Measurements from ENCODE around the gene FBL. TPM values are rescaled to one million over a fixed set of nuclear protein-coding genes. Genes with fewer than 3 reads are reported as not detected.

The FBL gene
- total RNA-seq, 1 donor from 2014 or later = 378 TPM

DNA sequence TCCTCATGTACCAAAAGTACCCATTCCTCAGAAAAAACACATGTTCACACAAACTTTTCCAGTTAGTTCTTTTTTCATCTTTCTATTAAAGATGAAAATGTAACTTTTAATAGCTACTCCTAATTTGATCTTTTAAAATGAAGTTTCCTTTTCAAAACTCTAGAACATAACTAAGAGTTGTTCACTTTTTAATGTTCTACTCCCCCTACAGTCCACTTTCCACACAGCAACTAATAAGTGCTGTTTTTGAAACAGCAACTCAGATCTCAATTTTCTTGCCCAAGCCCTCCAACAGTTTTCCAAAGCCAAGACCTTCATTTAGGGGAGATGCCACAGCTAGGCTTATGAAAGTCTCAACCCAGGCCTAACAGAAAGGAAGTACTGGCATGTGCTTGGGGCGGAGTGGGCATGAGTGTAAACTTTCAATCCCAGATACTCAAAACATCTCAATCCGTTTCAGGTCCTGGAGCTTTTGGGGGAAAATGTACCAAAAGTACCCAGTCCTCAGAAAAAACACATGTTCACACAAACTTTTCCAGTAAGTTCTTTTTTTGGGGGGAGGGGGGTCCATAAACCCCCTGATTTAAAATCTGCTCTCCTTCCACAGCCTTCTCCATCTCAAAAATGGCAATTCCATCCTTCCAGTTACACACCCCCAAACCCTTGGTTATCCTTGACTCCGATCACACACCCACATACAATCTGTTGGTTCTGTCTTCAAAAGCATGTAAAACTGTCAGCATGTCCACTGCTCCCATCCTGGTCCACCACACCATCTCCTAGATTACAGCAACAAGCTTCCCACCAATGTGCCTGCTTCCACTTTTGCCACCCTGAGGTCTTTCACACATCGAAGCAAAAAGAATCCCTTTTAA is 2.0 kb downstream of the FBL start:
- DNase-seq (ENCODE audit: low read depth, low spot score) = no peak

DNA sequence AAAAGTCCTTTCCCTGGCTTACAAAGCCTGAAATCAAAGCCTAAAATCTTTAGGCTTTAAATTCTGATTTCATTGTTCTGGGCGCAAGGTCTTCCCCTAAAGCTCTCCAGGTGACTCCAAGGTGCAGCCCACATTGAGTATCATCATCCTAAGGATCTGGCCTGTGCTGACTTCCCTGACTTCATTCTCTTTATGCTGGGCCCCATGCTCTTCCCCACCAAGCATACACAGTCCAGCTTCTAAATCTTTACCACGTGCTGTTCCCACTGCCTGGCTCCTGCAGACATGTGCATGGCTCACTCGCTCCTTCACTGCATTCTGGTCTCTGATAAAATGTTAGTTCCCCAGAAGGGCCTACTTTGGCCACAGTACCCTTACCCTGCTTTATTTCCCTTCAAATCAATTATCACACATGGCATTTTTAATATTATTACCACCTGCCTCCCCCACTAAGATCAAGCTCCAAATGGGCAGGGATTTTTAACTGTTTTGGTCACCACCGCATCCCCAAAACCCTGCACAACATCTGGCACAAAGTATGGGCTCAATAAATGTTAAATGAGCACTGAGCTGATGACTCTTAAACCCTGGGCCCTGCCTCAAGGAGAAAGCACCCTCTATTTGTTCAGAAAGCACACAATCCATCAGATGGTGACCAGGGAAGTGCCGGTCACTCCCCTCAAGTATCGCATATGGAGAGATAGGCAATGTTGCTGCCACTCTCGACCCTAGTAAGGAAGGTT is 3.3 kb downstream of the FBL start:
- DNase-seq (ENCODE audit: low read depth, low spot score) = no peak

DNA sequence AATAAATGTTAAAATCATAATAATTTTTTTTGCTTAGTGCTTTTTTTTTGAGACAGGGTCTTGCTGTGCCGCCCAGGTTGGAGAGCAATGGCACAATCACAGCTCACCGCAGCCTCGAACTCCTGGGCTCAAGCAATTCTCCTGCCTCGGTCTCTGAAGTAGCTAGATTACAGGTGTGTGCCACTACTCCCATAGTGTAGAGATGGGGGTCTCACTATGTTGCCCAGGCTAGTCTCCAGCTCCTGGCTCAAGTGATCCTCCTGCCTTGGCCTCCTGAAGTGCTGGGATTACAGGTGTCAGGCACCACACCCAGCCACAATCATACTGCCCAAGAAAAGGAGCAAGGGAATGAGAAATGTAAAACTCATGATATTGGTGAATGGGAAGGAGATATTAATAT is 5.1 kb downstream of the FBL start:
- DNase-seq (ENCODE audit: low read depth, low spot score) = no peak

DNA sequence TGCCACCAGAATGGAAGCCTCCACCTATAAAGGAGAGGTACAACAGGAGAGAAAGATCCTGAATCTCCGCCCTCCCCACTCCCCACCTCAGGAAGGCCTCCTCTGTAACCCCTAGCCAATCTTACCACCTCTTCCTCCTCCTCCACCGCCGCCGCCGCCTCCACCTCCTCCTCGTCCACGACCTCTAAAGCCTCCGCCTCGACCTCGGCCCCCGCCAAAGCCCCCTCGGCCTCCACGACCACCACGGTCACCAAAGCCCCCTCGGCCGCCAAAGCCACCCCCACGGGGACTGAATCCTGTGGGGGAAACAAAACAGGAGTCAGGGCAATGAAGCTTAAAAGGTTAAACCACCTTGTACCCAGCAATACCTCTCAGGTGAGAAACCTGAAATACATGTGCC is 5.7 kb downstream of the FBL start:
- no peak for DNase-seq (ENCODE audit: low read depth, low spot score)

DNA sequence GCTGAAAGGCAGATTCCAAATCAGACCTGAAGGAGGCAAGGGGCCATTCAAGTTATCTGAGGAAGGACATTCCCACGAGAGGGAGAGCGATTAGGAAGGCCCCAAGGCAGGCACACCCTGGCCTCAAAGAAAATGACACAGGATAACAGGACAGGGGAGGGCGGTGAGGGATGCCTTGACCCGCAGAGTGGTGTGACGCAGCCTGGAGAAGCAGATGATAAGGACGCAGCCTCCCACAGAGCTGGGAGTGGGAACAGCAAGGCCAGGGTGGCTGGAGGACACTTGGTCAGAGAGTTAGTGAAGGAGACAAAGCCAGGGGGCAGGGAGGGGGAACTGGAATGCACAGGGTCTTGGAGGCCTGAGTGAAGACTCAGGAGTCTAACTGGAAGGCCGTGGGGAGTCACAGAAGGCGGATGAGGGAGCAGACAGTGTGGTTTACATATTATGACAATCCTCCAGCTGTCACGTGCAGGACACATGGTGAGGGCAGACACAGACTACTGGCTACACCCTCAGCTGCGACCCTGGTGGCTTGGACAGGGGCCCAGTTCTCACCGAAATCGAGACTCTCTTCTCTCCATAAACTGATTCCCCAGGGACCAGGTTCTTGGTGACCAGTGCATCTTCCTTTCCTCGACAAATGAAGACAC is 6.4 kb downstream of the FBL start:
- no peak for DNase-seq (ENCODE audit: low read depth, low spot score)

DNA sequence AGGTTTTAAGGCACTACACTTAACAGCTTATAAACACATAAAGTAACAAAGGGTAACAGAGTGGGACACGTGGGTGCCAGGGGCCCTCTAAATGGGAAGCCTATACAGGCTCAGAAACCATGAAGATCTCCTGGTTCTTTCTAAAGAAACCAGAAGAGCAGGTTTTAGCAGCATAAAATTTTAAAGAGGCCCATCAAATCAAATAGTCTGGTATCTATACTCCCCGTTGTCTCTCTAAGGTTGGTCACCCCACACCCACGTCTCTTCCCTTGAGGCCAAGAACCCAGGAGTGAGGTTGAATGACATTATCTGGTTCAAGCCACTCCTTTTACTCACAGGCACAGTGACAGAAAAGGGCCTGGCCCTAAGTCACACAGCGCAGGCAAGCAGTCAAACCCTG is 7.6 kb downstream of the FBL start:
- no peak for DNase-seq (ENCODE audit: low read depth, low spot score)

DNA sequence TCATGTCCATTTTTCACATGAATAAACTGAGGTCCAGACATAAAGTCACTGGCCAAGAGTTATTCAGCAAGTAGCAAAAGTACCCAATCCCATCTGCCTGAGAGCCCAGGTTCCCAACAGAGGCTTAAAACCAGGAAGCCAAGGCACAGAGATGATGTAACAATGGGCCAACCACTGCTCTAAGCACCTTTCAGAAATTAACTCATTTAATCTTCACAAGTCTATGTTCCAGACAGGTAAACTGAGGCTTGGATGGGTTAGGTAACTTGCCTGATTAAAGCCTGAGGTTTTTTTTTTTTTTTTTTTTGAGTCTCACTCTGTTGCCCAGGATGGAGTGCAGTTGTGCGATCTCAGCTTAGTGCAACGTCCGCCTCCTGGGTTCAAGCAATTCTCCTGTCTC is 8.2 kb downstream of the FBL start:
- no peak for DNase-seq (ENCODE audit: low read depth, low spot score)

DNA sequence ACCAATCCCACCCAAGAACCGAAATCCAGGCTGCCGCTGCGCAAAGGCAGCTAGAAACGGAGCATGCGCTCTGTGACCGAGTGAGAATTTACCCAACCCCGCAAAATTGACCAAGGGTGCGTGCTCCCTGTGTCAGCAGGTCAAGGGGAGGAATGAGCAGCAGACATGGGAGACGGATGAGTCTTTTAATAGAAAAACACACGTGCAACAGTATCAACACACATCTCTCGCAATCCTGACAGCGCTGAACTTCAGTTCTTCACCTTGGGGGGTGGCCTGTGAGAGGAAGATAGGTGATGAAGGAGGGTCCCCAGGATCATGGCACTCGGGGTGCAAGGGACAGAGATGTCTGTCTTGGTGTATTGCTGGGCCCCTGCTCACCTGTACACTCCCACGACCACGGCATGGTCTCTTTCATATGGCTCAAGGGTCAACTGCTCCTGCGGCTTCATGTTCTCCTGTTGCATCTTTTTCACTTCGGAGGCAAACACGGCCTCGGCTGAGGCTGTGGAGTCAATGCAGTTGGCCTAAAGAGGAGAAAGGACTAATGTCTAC is 11.8 kb downstream of the FBL start:
- DNase-seq (ENCODE audit: low read depth, low spot score) = no peak

DNA sequence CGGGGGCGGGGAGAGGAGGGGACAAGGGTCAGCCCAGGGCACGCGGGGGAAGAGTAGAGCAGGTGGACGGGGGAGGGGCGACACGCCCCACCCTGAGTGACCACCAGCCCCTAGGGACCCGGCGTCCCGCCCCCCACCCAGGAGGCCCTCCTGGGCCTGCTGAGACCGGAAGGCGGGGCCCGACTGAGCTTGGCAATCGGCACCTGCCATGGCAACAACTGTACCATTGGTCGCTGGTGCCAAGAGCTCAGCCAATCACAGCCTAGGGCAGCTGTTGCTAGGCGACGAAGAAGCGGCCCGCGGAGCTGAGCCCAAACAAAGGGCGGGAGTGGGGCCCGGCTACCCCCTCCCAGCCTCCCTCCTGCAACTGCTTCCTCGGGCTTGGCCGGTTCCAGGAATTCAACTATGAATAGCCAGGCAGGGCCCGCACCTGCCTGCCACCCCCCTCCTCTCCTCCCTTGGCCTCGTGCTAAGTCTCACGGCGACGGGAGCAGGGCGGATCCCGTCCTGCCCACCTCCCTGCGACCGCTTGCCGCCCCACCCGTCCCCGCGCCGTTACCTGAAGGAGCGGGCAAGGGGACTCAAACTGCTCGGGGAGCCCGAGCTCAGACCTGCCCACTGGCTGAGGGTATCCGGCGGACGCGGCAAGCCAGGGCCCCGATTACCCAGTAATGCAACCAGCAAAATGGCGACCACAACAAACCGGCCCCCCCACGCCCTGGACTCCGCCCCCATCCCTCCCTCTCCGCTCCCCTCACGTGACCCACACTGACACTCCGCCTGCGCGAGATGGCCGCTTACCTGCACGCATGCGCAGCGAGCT is 12.5 kb downstream of the FBL start, which contains the start of gene DYRK1B:
Gene DYRK1B, minus strand, starts transcription at position 699 of the 823 bp plus-strand sequence. CDS start 2,295 bp downstream, outside the sequence.
- DNase-seq (ENCODE audit: low read depth, low spot score) = peak; percentile 89

DNA sequence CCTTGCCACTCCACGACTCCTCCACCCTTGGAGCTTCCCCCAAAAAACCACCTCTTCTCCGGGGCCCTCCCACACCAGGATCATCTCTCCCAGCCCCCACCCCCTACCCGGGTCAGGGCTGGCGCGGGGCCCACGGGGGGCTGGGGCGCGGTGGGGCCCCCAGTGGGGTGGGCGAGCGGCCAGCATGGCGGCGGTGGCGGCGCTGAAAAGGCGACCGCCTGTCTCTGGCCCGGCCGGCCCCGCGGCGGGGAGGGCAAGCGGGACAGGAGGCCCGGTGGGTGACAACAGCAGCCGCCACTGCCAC is 13.1 kb downstream of the FBL start:
- DNase-seq (ENCODE audit: low read depth, low spot score) = no peak

DNA sequence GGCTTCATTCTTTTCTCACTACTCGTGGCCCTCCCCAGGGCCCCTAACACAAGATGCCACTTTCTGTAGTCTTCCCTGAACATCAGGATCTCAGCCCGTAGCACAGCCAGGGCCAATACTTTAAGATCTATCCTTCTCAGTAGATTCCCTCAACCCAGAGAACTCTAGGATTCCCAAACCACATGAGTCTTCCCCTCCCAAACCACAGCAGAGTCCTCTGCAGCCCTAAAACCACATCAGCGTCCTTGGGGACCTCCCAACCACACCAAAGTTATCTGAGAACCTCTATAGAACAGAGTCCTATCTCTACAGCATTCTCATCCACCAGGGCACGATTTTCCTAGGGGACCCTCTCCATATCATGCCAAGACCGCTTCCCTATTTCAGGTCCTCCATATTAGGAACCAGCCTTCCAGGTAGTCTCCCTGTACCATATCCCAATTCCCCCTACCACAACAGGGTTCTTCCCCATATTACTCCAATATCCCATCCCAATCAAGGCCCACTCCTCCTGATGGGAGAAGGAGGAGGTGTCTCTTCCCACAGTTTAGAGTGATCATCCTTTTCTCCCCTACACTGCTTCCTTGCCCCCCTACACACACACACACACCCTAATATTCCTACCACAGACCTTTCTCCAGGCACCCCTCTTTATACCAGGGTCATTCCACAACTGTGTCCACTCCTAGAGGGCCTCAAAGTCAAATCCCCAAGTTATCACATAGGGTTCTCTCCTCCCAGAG is 13.7 kb downstream of the FBL start:
- no peak for DNase-seq (ENCODE audit: low read depth, low spot score)

DNA sequence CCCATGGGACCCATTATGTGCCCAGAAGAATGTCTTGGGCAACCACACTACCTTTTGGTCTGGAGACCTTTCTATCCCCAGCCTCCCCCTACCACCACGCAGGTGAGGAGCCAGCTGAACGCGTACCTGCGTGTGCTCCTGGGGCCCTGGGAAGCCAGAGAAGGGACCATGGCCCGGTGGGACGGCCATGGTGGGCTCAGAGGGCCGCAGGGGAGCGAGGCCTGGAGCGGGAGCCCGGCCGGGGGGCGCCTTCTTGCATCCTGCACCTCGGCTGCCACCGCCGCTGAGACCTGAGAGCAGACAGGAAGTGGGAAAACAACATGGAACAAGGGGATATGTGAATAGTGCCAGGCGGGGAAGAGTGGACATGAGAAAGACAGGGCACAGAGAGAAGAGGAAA is 14.5 kb downstream of the FBL start:
- no peak for DNase-seq (ENCODE audit: low read depth, low spot score)

DNA sequence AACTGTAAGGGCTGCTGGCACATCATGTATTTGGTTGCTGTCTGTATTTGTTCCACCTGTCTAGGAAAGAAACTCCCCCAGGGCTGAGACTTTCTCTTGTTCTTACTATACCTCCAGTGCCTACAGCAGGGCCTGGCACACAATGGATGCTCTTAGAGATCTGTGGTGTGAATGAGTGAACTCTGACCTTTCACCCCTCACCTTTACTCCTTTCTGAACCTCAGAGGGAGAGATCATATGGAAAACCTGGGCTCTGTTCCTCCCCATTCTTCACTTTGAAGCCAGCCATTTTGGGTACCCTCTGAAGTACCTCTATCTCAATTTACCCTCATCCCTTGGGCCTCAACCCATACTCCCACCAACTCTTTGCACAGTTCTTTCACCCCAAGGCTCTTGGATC is 15.3 kb downstream of the FBL start:
- DNase-seq (ENCODE audit: low read depth, low spot score) = no peak

DNA sequence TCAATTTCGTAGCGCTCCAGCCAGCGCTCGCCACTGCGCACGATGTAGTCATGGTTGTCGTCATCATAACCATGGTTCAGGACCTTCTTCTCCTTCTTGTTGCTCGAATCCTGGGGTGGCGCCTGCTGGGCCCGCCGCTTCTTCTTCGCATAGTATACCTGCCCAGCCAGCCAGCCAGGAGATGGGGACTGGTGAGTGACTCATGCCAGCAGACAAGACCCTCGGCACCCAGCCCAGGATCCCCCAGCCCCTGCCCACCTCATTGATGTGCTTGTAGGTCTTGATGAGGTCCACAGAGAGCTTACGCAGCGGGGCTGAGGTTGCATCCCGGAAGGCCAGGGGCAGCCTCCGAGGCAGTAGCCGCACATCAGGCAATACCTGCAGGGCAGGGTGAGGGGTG is 15.8 kb downstream of the FBL start:
- no peak for DNase-seq (ENCODE audit: low read depth, low spot score)

DNA sequence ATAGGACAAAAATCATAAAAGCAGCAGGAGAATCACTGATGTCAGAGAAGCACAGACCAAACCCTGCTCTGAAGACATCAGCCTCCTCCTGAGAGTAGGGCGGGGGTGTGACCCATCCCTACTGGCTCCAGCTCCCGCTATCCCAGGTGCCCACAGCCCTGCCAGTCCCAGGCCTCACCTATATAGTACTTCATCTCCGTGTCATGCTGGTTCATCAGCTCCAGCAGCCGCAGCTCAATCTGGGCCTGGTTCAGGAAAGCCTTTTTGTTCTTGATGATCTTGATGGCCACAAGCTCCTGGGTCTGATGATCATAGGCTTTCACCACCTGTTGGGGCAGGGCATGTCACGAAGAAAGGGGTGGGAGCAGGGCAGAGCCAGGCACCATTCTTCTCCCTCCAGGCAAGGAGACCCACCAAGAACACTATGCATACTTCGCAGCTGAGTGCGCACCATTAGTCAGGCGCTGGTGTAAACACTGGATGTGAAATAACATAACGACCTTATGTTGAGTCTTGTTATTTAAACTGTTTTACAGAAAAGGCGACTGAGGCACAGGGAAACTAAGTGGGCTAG is 16.4 kb downstream of the FBL start:
- no peak for DNase-seq (ENCODE audit: low read depth, low spot score)

DNA sequence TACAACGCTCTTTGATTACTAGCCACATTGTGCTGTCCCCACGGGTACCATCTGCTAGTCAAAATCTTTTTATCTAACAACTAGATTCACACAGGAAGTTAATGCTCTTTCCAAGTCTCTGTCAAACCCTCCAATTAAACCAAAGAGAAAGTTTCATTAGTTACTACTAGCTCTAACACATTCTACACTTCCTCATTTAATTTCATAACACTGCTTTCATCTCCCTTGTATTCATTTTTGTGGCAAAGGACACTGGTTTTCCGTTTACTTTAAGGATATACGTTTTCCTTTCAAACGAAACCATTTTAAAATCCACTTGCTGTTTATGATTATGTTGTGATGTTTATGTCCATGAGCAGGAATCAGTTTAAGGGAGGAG is 17.5 kb downstream of the FBL start:
- no peak for DNase-seq (ENCODE audit: low read depth, low spot score)

DNA sequence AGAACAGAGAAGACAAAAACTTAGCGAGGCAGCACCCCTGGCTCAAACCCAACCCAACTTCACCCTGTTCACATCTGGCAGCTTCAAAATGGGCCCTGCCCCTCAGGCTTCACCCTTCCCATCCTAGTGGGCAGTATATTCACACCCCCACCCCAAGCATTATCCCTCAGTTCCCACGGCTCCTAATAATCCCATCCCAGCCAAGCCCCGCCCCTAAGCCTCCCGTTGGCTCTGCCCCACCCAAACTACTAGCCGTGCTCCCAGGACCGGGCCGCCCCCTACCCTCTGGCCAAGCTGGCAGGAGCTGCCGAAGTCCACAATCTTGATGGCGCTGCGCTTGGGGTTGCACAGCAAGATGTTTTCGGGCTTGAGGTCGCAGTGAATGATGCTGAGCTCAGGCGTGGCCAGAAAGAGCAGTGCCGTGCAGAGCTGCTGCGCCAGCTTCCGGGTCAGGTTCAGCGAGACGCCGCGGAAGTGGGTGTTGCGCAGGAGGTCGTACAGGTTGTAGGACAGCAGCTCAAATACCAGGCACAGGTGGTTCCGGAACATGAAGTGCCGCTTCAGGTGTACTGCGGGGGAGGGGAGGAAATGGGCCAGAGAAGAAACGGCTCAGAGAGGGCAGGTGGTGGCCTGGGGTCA is 18.0 kb downstream of the FBL start:
- no peak for DNase-seq (ENCODE audit: low read depth, low spot score)

DNA sequence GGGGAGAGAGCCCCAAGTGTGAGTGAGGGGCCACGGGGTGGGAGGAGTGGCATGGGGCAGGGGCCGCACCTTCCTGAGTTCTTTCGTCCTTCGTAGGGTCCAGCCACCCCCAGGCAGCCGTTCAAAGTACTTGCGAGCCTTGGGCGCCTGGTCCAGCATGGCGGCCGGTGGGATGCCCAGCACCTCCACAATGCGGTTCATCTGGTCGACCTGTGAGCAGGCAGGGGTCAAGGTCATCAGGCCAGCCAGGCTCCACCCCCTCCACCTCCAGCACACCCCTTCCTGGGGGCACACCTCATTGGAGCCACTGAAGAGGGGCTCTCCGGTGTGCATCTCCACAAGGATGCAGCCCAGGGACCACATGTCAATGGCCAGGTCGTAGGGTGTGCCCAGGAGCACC is 19.0 kb downstream of the FBL start:
- no peak for DNase-seq (ENCODE audit: low read depth, low spot score)

DNA sequence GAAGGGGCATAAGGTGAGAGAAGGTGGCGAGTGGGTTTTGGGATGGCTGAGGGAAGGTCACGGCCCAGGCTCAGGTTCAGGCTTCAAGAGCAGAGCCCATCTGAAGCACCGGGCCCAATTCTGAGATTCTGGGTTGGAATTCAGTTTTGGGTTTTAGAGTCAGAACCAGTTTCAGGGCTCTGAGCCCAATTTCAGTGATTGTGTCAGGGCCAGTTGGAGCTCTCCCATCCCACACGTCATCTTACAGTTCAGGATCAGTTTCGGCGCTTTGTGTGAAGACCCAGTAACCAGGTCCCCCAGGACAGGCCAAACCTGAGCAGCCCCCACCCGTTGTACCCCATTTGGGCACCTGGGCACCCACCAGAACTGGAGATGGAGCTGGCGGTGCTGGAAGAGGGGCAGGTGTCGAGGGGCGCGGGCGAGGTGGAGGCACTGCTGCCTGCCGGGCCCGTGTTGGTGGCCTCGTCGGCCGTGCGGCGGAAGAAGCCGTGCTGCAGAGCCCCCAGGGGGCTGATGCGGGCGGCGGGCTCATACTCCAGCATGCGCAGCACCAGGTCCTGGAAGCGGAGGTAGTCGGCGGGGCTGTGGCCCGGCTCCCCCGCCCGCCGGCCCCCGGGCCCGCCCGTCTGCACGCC is 19.8 kb downstream of the FBL start:
- DNase-seq (ENCODE audit: low read depth, low spot score) = no peak
